Measurements from ENCODE around the gene SLC35B3.
"Not testable (repeated sequence)": the region's sequence is repeated elsewhere in the genome, so short reads cannot be mapped to it uniquely, and the experiment has no call there.

Gene SLC35B3

GRCh38 chr6:8462169-8462568 lies 26.8 kb upstream of the SLC35B3 start:
- H3K27ac ChIP-seq = no peak overlapping the region
- no peak for TF ChIP-seq ZFX (IDR thresholded peaks at IDR 0.05; ENCODE audit: borderline replicate concordance)
- no peak for TF ChIP-seq CTCF (IDR thresholded peaks at IDR 0.05)

- H3K27ac ChIP-seq = no peak overlapping the region
- TF ChIP-seq CTCF (IDR thresholded peaks at IDR 0.05) = no peak
- no peak for TF ChIP-seq ZFX (IDR thresholded peaks at IDR 0.05; ENCODE audit: borderline replicate concordance)
These were observed 11.0 kb upstream of the SLC35B3 start for GRCh38 chr6:8446391-8446790.

GRCh38 chr6:8445930-8446329 lies 10.6 kb upstream of the SLC35B3 start:
- not testable (repeated sequence) for H3K27ac ChIP-seq

- TF ChIP-seq CTCF (IDR thresholded peaks at IDR 0.05) = no peak
- no peak for TF ChIP-seq ZFX (IDR thresholded peaks at IDR 0.05; ENCODE audit: borderline replicate concordance)
These were observed 6.8 kb upstream of the SLC35B3 start for GRCh38 chr6:8442150-8442549.

GRCh38 chr6:8441452-8441851 lies 6.1 kb upstream of the SLC35B3 start:
- H3K27ac ChIP-seq = no peak overlapping the region
- TF ChIP-seq CTCF (IDR thresholded peaks at IDR 0.05) (no peak), ZFX (IDR thresholded peaks at IDR 0.05; ENCODE audit: borderline replicate concordance) (no peak)

More at GRCh38 chr6:8442150-8442549, 6.8 kb upstream of the SLC35B3 start:
- H3K27ac ChIP-seq = no peak overlapping the region

GRCh38 chr6:8439601-8440268 lies 4.4 kb upstream of the SLC35B3 start:
- no peak overlapping the region for H3K27ac ChIP-seq
- TF ChIP-seq ZFX (IDR thresholded peaks at IDR 0.05; ENCODE audit: borderline replicate concordance) = no peak
- TF ChIP-seq CTCF (IDR thresholded peaks at IDR 0.05) = no peak

GRCh38 chr6:8437813-8438212 lies 2.5 kb upstream of the SLC35B3 start:
- no peak overlapping the region for H3K27ac ChIP-seq
- TF ChIP-seq CTCF (IDR thresholded peaks at IDR 0.05) (no peak), ZFX (IDR thresholded peaks at IDR 0.05; ENCODE audit: borderline replicate concordance) (no peak)

- H3K27ac ChIP-seq = no peak overlapping the region
- TF ChIP-seq CTCF (IDR thresholded peaks at IDR 0.05) (no peak), ZFX (IDR thresholded peaks at IDR 0.05; ENCODE audit: borderline replicate concordance) (no peak)
These were observed 1.6 kb upstream of the SLC35B3 start for GRCh38 chr6:8436966-8437365.

Data from 22Rv1 (cell line).